ENCODE measurements around the gene WASF2. TPM values are rescaled to one million over a fixed set of nuclear protein-coding genes. Genes with fewer than 3 reads are reported as not detected.

Gene WASF2
- total RNA-seq, 1 donor from 2014 or later: 58.9 TPM

- TF ChIP-seq POLR2AphosphoS5 (IDR thresholded peaks at IDR 0.05; ENCODE audit: insufficient read depth in 1 of 2, low read depth in 1 of 2) (peak in 1 of 2 donors; percentile 60), POLR2A (IDR thresholded peaks at IDR 0.05) (no peak), CTCF (IDR thresholded peaks at IDR 0.05) (no peak)
- H3K27me3 ChIP-seq: no peaks in the 10 kb centered on the region
- intact Hi-C loops (cut with DNase I): no loop called here
These were observed 58.9 kb downstream of the WASF2 start for GRCh38 chr1:27430903-27431600.

GRCh38 chr1:27429029-27429425 is 60.9 kb downstream of the WASF2 start:
- peaks cover 83% of the 10 kb centered on the region for H3K4me1 ChIP-seq
- intact Hi-C loops (cut with DNase I): no loop called here
- H3K4me3 ChIP-seq: no peak overlapping the region

More at GRCh38 chr1:27430903-27431600, 58.9 kb downstream of the WASF2 start:
- peaks cover 93% of the 10 kb centered on the region for H3K4me1 ChIP-seq
- peak overlapping the region; percentile 69 for H3K27ac ChIP-seq
- no peak overlapping the region for H3K4me3 ChIP-seq
- H3K36me3 ChIP-seq: peaks cover 0 to 12% of the 10 kb centered on the region in 2 donors
- no peaks in the 10 kb centered on the region for H3K9me3 ChIP-seq
- DNase-seq (ENCODE audit: extremely low spot score in 2 of 2): no peak

GRCh38 chr1:27428316-27429028 is 61.5 kb downstream of the WASF2 start:
- TF ChIP-seq POLR2A (IDR thresholded peaks at IDR 0.05): no peak
- peak in 1 of 2 donors; percentile 49 for TF ChIP-seq POLR2AphosphoS5 (IDR thresholded peaks at IDR 0.05; ENCODE audit: insufficient read depth in 1 of 2, low read depth in 1 of 2)
- intact Hi-C loops (cut with DNase I): no loop called here
- peak overlapping the region; percentile 69 for H3K27ac ChIP-seq
- no peaks in the 10 kb centered on the region for H3K9me3 ChIP-seq
- peaks cover 83% of the 10 kb centered on the region for H3K4me1 ChIP-seq
- H3K4me3 ChIP-seq: peak overlapping the region in 1 of 2 donors; percentile 13
- H3K27me3 ChIP-seq: no peaks in the 10 kb centered on the region
- DNase-seq (ENCODE audit: extremely low spot score in 2 of 2): no peak
- peaks cover 0 to 17% of the 10 kb centered on the region in 2 donors for H3K36me3 ChIP-seq

More at GRCh38 chr1:27429029-27429425, 60.9 kb downstream of the WASF2 start:
- no peaks in the 10 kb centered on the region for H3K27me3 ChIP-seq
- H3K36me3 ChIP-seq: peaks cover 0 to 17% of the 10 kb centered on the region in 2 donors
- no peak for TF ChIP-seq POLR2AphosphoS5 (IDR thresholded peaks at IDR 0.05; ENCODE audit: insufficient read depth in 1 of 2, low read depth in 1 of 2)
- no peak for TF ChIP-seq POLR2A (IDR thresholded peaks at IDR 0.05)
- no peak for TF ChIP-seq CTCF (IDR thresholded peaks at IDR 0.05)
- H3K27ac ChIP-seq: peak overlapping the region; percentile 69
- DNase-seq (ENCODE audit: extremely low spot score in 2 of 2): no peak
- H3K9me3 ChIP-seq: no peaks in the 10 kb centered on the region

- Histone ChIP-seq H3K4me1 (peaks cover 81% of the 10 kb centered on the region), H3K27me3 (no peaks in the 10 kb centered on the region), H3K36me3 (peaks cover 0 to 17% of the 10 kb centered on the region in 2 donors), H3K4me3 (peak overlapping the region in 1 of 2 donors; percentile 13), H3K27ac (peak overlapping the region; percentile 69), H3K9me3 (no peaks in the 10 kb centered on the region)
- intact Hi-C loops (cut with DNase I): no loop called here
- TF ChIP-seq CTCF (IDR thresholded peaks at IDR 0.05): no peak
- TF ChIP-seq POLR2AphosphoS5 (IDR thresholded peaks at IDR 0.05; ENCODE audit: insufficient read depth in 1 of 2, low read depth in 1 of 2): no peak
- TF ChIP-seq POLR2A (IDR thresholded peaks at IDR 0.05): no peak
- DNase-seq (ENCODE audit: extremely low spot score in 2 of 2): no peak
These were observed 62.1 kb downstream of the WASF2 start for GRCh38 chr1:27427816-27428315.

GRCh38 chr1:27427329-27427728 is 62.6 kb downstream of the WASF2 start:
- intact Hi-C loops (cut with DNase I): no loop called here
- peaks cover 0 to 17% of the 10 kb centered on the region in 2 donors for H3K36me3 ChIP-seq
- TF ChIP-seq POLR2AphosphoS5 (IDR thresholded peaks at IDR 0.05; ENCODE audit: insufficient read depth in 1 of 2, low read depth in 1 of 2) (no peak), POLR2A (IDR thresholded peaks at IDR 0.05) (no peak), CTCF (IDR thresholded peaks at IDR 0.05) (no peak)
- H3K4me3 ChIP-seq: no peak overlapping the region
- no peak for DNase-seq (ENCODE audit: extremely low spot score in 2 of 2)
- H3K27ac ChIP-seq: peak overlapping the region; percentile 69
- H3K4me1 ChIP-seq: peaks cover 83% of the 10 kb centered on the region
- H3K9me3 ChIP-seq: no peaks in the 10 kb centered on the region
- H3K27me3 ChIP-seq: no peaks in the 10 kb centered on the region

All from vagina (tissue), 2 donors.